Measurements from ENCODE around the gene CFAP90.

Gene CFAP90

GRCh38 chr5:7872517-7873130, 21.7 kb upstream of the CFAP90 start:
- Histone ChIP-seq H3K9me3 (ENCODE audit: severe bottlenecking) (no peaks in the 10 kb centered on the region), H3K4me3 (ENCODE audit: low read depth, low read length) (no peak overlapping the region), H3K36me3 (peaks cover 65% of the 10 kb centered on the region), H3K27ac (no peak overlapping the region), H3K27me3 (ENCODE audit: insufficient read depth, low read depth, severe bottlenecking) (no peaks in the 10 kb centered on the region)
- TF ChIP-seq CTCF (IDR thresholded peaks at IDR 0.05; ENCODE audit: low read depth, low read length), result no peak
- no peak for DNase-seq

GRCh38 chr5:7871653-7872052, 20.7 kb upstream of the CFAP90 start:
- no peaks in the 10 kb centered on the region for H3K27me3 ChIP-seq (ENCODE audit: insufficient read depth, low read depth, severe bottlenecking)
- no peak for TF ChIP-seq CTCF (IDR thresholded peaks at IDR 0.05; ENCODE audit: low read depth, low read length)
- no peaks in the 10 kb centered on the region for H3K9me3 ChIP-seq (ENCODE audit: severe bottlenecking)
- DNase-seq, result no peak
- H3K36me3 ChIP-seq, result peaks cover 66% of the 10 kb centered on the region
- no peak overlapping the region for H3K4me3 ChIP-seq (ENCODE audit: low read depth, low read length)
- H3K27ac ChIP-seq, result no peak overlapping the region

- no peak for DNase-seq
- H3K9me3 ChIP-seq (ENCODE audit: severe bottlenecking), result no peaks in the 10 kb centered on the region
- peak overlapping the region; percentile 85 for H3K27ac ChIP-seq
- H3K4me3 ChIP-seq (ENCODE audit: low read depth, low read length), result peak overlapping the region; percentile 97
- H3K36me3 ChIP-seq, result peaks cover 67% of the 10 kb centered on the region
- TF ChIP-seq CTCF (IDR thresholded peaks at IDR 0.05; ENCODE audit: low read depth, low read length), result no peak
- no peaks in the 10 kb centered on the region for H3K27me3 ChIP-seq (ENCODE audit: insufficient read depth, low read depth, severe bottlenecking)
Measured at GRCh38 chr5:7869474-7870136, 18.7 kb upstream of the CFAP90 start.

GRCh38 chr5:7868773-7869473, 18.0 kb upstream of the CFAP90 start, which contains the start of the genes FASTKD3 and MTRR:
Gene FASTKD3 (minus strand): TSS chr5:7869031. CDS start chr5:7868083, 948 bp downstream.
Gene MTRR (plus strand): TSS chr5:7869148. CDS start chr5:7870795, 1,647 bp downstream.
- H3K36me3 ChIP-seq, result peaks cover 69% of the 10 kb centered on the region
- H3K9me3 ChIP-seq (ENCODE audit: severe bottlenecking), result no peaks in the 10 kb centered on the region
- peak within 1 kb of the TSS; percentile 85 for H3K27ac ChIP-seq
- TF ChIP-seq CTCF (IDR thresholded peaks at IDR 0.05; ENCODE audit: low read depth, low read length), result no peak
- H3K27me3 ChIP-seq (ENCODE audit: insufficient read depth, low read depth, severe bottlenecking), result no peaks in the 10 kb centered on the region
- DNase-seq, result peak; percentile 97
- H3K4me3 ChIP-seq (ENCODE audit: low read depth, low read length), result peak within 1 kb of the TSS; percentile 97

GRCh38 chr5:7868427-7868772, 17.5 kb upstream of the CFAP90 start:
- DNase-seq, result no peak
- Histone ChIP-seq H3K9me3 (ENCODE audit: severe bottlenecking) (no peaks in the 10 kb centered on the region), H3K27ac (peak overlapping the region; percentile 85), H3K4me3 (ENCODE audit: low read depth, low read length) (peak overlapping the region; percentile 97), H3K36me3 (peaks cover 69% of the 10 kb centered on the region), H3K27me3 (ENCODE audit: insufficient read depth, low read depth, severe bottlenecking) (no peaks in the 10 kb centered on the region)
- no peak for TF ChIP-seq CTCF (IDR thresholded peaks at IDR 0.05; ENCODE audit: low read depth, low read length)

All from WERI-Rb-1 (cell line).